IPS DF 19.7 (cell line): ENCODE results near the gene CFAP126.
"Not testable (repeated sequence)": the region's sequence is repeated elsewhere in the genome, so short reads cannot be mapped to it uniquely, and the experiment has no call there.

Source experiments
- DNase-seq: peaks from one replicate; pipeline ENCODE4 v3.0.0-alpha.2; 2013; ENCODE audit warnings: low read depth, low spot score

Gene CFAP126

GRCh38 chr1:161381707-161382106 lies 14.0 kb upstream of the CFAP126 start:
- DNase-seq: no peak

- DNase-seq: no peak
Observed at GRCh38 chr1:161379071-161379470, 11.4 kb upstream of the CFAP126 start.

- DNase-seq: no peak
Observed at GRCh38 chr1:161378014-161378413, 10.3 kb upstream of the CFAP126 start.

- DNase-seq: no peak
Observed at GRCh38 chr1:161374373-161374772, 6.7 kb upstream of the CFAP126 start.

- DNase-seq: no peak
Observed at GRCh38 chr1:161373442-161373841, 5.8 kb upstream of the CFAP126 start.

GRCh38 chr1:161365207-161365606 lies 2.5 kb downstream of the CFAP126 start:
- no peak for DNase-seq

- no peak for DNase-seq
Observed at GRCh38 chr1:161364332-161364731, 3.3 kb downstream of the CFAP126 start.

- DNase-seq: no peak
Observed at GRCh38 chr1:161359291-161359690, 8.4 kb downstream of the CFAP126 start.

- no peak for DNase-seq
Observed at GRCh38 chr1:161357073-161357472, 10.6 kb downstream of the CFAP126 start.

GRCh38 chr1:161351482-161351881 lies 16.2 kb downstream of the CFAP126 start:
- DNase-seq: no peak

- no peak for DNase-seq
Observed at GRCh38 chr1:161350671-161351070, 17.0 kb downstream of the CFAP126 start.

- DNase-seq: no peak
Observed at GRCh38 chr1:161342821-161343220, 24.9 kb downstream of the CFAP126 start.

- no peak for DNase-seq
Observed at GRCh38 chr1:161342177-161342576, 25.5 kb downstream of the CFAP126 start.

GRCh38 chr1:161335796-161336195 lies 31.9 kb downstream of the CFAP126 start:
- DNase-seq: no peak

GRCh38 chr1:161333166-161333565 lies 34.5 kb downstream of the CFAP126 start:
- no peak for DNase-seq

GRCh38 chr1:161330346-161330745 lies 37.3 kb downstream of the CFAP126 start:
- no peak for DNase-seq

GRCh38 chr1:161324020-161324419 lies 43.7 kb downstream of the CFAP126 start:
- no peak for DNase-seq

- not testable (repeated sequence) for DNase-seq
Observed at GRCh38 chr1:161315841-161316674, 51.6 kb downstream of the CFAP126 start.
